ENCODE data around the gene AIFM3. TPM values are rescaled to one million over a fixed set of nuclear protein-coding genes. Genes with fewer than 3 reads are reported as not detected.

AIFM3 gene
- total and polyA plus RNA-seq, 2 donors (not counting 3 experiments of a cell fraction or from before 2014, with no cell fraction given), result 0.15 TPM; not detected in 1

DNA sequence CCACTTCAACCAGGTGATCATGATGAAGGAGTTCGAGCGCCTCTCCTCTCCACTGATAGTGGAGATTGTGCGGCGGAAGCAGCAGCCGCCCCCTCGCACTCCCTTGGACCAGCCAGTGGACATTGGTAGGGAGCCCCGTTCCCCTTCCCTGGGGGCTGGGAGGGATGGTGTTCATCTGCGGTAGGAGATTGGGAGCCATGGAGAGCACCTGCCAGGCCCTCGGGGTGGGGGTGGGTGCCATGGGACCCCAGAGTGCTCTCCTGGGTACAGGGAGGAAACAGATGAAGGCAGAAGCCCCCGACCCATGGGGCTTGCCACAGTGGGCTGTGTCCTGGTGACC, 27.8 kb downstream of the AIFM3 start:
- H3K79me2 ChIP-seq (ENCODE audit: control insufficient read depth, insufficient read depth, low read length), result peaks cover under 1% of the 10 kb centered on the region
- intact Hi-C loops (cut with micrococcal nuclease), result no loop called here
- no peak overlapping the region for H2AFZ ChIP-seq (ENCODE audit: low read depth, low read length)
- H3K36me3 ChIP-seq (ENCODE audit: control insufficient read depth in 2 of 2, extremely low read depth in 1 of 2, insufficient read depth in 2 of 2, low read length in 2 of 2), result peaks cover 5 to 36% of the 10 kb centered on the region in 2 experiments
- H3K9me3 ChIP-seq (replicated peaks; ENCODE audit: control insufficient read depth, insufficient read depth, low read length), result no peaks in the 10 kb centered on the region
- H3K9ac ChIP-seq (replicated peaks; ENCODE audit: extremely low read depth, insufficient read depth, low read length), result no peak overlapping the region
- no peak overlapping the region for H3K27ac ChIP-seq (ENCODE audit: insufficient read depth, low read depth, low read length)
- no peaks in the 10 kb centered on the region for H3K4me1 ChIP-seq (ENCODE audit: control insufficient read depth, extremely low read depth, insufficient read depth, low read length)
- no peaks in the 10 kb centered on the region for H4K20me1 ChIP-seq (replicated peaks; ENCODE audit: control insufficient read depth, extremely low read depth, insufficient read depth, low read length)
- dilution Hi-C loops (cut with MboI; ENCODE audit: extremely low pct_ligation_motif_present, low sequenced_read_pairs), result no loop called here
- CTCF ChIA-PET, result interaction anchor here (2.3 kb wide), 1 partner anchor 13 kb away, joined by 5 read pairs; the partner anchor contains the start of gene LZTR1
- H3K27me3 ChIP-seq (ENCODE audit: control insufficient read depth in 2 of 2, insufficient read depth in 2 of 2, low read length in 2 of 2), result no peaks in the 10 kb centered on the region
- no peaks in the 10 kb centered on the region for H3K9me1 ChIP-seq (replicated peaks; ENCODE audit: control insufficient read depth, extremely low read depth, insufficient read depth, low read length)
- H3K4me2 ChIP-seq (ENCODE audit: insufficient read depth, low read length), result no peak overlapping the region
- no peak for FAIRE-seq
- no peak for DNase-seq (ENCODE audit: low read depth, low spot score)
- BruUV-seq (replicated peaks), result no TSS peak
- no peak overlapping the region for H3K4me3 ChIP-seq (replicated peaks in 1 of 3; ENCODE audit: insufficient read depth in 1 of 3, low read depth in 1 of 3, low read length in 3 of 3)
- POLR2A ChIA-PET, result no interaction called here
- TF ChIP-seq EZH2 (IDR thresholded peaks at IDR 0.05; ENCODE audit: borderline replicate concordance, low read depth, low read length, severe bottlenecking), result no peak
- TF ChIP-seq, protein P1, sequence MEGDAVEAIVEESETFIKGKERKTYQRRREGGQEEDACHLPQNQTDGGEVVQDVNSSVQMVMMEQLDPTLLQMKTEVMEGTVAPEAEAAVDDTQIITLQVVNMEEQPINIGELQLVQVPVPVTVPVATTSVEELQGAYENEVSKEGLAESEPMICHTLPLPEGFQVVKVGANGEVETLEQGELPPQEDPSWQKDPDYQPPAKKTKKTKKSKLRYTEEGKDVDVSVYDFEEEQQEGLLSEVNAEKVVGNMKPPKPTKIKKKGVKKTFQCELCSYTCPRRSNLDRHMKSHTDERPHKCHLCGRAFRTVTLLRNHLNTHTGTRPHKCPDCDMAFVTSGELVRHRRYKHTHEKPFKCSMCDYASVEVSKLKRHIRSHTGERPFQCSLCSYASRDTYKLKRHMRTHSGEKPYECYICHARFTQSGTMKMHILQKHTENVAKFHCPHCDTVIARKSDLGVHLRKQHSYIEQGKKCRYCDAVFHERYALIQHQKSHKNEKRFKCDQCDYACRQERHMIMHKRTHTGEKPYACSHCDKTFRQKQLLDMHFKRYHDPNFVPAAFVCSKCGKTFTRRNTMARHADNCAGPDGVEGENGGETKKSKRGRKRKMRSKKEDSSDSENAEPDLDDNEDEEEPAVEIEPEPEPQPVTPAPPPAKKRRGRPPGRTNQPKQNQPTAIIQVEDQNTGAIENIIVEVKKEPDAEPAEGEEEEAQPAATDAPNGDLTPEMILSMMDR (IDR thresholded peaks at IDR 0.05; ENCODE audit: extremely low read depth in 1 of 2, insufficient read depth in 1 of 2, low read depth in 1 of 2, low read length in 2 of 2), result no peak
- no peak for TF ChIP-seq GATA2 (IDR thresholded peaks at IDR 0.05; ENCODE audit: insufficient read depth, insufficient read length, low read depth, low read length)
- no peak for TF ChIP-seq POLR2AphosphoS5 (IDR thresholded peaks at IDR 0.05; ENCODE audit: insufficient read depth, low read depth, low read length)

DNA sequence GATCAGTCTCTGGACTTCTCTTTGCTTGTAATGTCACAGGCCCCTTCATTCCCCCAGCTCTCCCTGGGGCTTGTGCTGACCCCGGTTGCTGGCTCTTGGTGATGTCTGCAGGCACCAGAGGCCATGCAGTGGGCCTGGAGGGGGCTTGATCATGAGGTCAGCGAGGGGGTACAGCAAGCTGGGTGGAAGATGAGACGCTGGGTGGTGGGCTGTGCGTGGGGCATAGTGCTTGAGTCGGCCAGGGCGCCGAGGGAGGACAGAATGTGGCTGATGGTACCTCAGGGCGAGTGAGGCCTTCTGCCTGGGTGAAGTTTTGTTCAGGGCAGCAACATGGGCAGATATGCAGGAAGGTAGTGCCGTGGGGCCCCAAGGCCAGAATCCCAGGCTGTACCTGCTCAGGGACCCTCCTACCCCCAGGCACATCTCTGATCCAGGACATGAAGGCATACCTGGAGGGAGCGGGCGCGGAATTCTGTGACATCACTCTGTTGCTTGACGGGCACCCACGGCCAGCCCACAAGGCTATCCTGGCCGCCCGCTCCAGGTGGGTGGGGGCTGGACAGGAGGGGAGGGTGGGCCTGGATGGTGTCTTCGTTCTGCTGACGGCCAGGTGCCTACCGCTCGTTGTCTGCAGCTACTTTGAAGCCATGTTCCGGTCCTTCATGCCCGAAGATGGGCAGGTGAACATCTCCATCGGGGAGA, 28.4 kb downstream of the AIFM3 start:
- FAIRE-seq, result no peak
- dilution Hi-C loops (cut with MboI; ENCODE audit: extremely low pct_ligation_motif_present, low sequenced_read_pairs) (no loop called here), intact Hi-C loops (cut with micrococcal nuclease) (no loop called here)
- Histone ChIP-seq H3K36me3 (ENCODE audit: control insufficient read depth in 2 of 2, extremely low read depth in 1 of 2, insufficient read depth in 2 of 2, low read length in 2 of 2) (peaks cover 5 to 36% of the 10 kb centered on the region in 2 experiments), H3K4me1 (ENCODE audit: control insufficient read depth, extremely low read depth, insufficient read depth, low read length) (peaks cover 5% of the 10 kb centered on the region), H3K27me3 (ENCODE audit: control insufficient read depth in 2 of 2, insufficient read depth in 2 of 2, low read length in 2 of 2) (no peaks in the 10 kb centered on the region), H3K79me2 (ENCODE audit: control insufficient read depth, insufficient read depth, low read length) (peaks cover 7% of the 10 kb centered on the region), H2AFZ (ENCODE audit: low read depth, low read length) (no peak overlapping the region), H3K9me1 (replicated peaks; ENCODE audit: control insufficient read depth, extremely low read depth, insufficient read depth, low read length) (no peaks in the 10 kb centered on the region), H3K27ac (ENCODE audit: insufficient read depth, low read depth, low read length) (no peak overlapping the region), H3K9ac (replicated peaks; ENCODE audit: extremely low read depth, insufficient read depth, low read length) (no peak overlapping the region), H3K4me3 (replicated peaks in 1 of 3; ENCODE audit: insufficient read depth in 1 of 3, low read depth in 1 of 3, low read length in 3 of 3) (no peak overlapping the region), H3K9me3 (replicated peaks; ENCODE audit: control insufficient read depth, insufficient read depth, low read length) (no peaks in the 10 kb centered on the region), H3K4me2 (ENCODE audit: insufficient read depth, low read length) (no peak overlapping the region), H4K20me1 (replicated peaks; ENCODE audit: control insufficient read depth, extremely low read depth, insufficient read depth, low read length) (no peaks in the 10 kb centered on the region)
- ChIA-PET POLR2A (no interaction called here), CTCF (interaction anchor here (2.3 kb wide), 1 partner anchor 13 kb away, joined by 5 read pairs; the partner anchor contains the start of gene LZTR1)
- no TSS peak for BruUV-seq (replicated peaks)
- DNase-seq (ENCODE audit: low read depth, low spot score), result no peak
- no peak for TF ChIP-seq GATA2 (IDR thresholded peaks at IDR 0.05; ENCODE audit: insufficient read depth, insufficient read length, low read depth, low read length)
- no peak for TF ChIP-seq FOS (IDR thresholded peaks at IDR 0.05; ENCODE audit: borderline replicate concordance, insufficient read depth, low read length)
- no peak for TF ChIP-seq JUN (IDR thresholded peaks at IDR 0.05; ENCODE audit: borderline replicate concordance, insufficient read depth, insufficient read length, low read depth)
- TF ChIP-seq POLR2AphosphoS5 (IDR thresholded peaks at IDR 0.05; ENCODE audit: insufficient read depth, low read depth, low read length), result no peak
- TF ChIP-seq EZH2 (IDR thresholded peaks at IDR 0.05; ENCODE audit: borderline replicate concordance, low read depth, low read length, severe bottlenecking), result no peak
- TF ChIP-seq, protein P1 (IDR thresholded peaks at IDR 0.05; ENCODE audit: extremely low read depth in 1 of 2, insufficient read depth in 1 of 2, low read depth in 1 of 2, low read length in 2 of 2), result no peak
- no peak for TF ChIP-seq MYC (IDR thresholded peaks at IDR 0.05; ENCODE audit: low read depth, low read length)
- TF ChIP-seq POLR2A (IDR thresholded peaks at IDR 0.05; ENCODE audit: low read depth, low read length), result no peak
- TF ChIP-seq, protein P2, sequence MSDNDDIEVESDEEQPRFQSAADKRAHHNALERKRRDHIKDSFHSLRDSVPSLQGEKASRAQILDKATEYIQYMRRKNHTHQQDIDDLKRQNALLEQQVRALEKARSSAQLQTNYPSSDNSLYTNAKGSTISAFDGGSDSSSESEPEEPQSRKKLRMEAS (IDR thresholded peaks at IDR 0.05; ENCODE audit: insufficient read depth, insufficient read length), result no peak

Data from endothelial cell of umbilical vein (primary cell).